Measurements from ENCODE around the gene TEX2.

TEX2 gene

DNA sequence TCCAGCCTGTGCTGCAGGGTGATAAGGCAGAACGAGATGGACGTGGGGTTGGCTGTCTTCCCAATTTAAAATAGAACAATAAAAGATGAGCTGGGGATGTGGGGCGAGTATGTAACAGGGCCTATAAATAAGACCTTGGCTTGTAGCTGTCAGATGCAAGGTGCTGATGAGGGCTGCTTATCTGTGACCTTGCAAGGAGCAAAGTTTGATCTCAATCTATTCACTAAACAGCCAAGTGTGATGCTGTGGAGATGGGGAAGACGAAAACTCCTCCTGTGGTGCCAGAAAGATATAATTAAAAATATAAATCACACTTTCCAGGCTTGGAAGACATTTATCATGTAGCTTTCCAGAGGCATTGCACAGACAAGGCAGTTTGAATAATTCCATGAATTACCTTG lies 26.7 kb upstream of the TEX2 start:
- Histone ChIP-seq H3K27ac (ENCODE audit: low read depth, low read length, severe bottlenecking) (no peak overlapping the region), H3K4me3 (ENCODE audit: extremely low read depth, insufficient read depth, low read length, poor library complexity, severe bottlenecking) (no peak overlapping the region), H3K36me3 (ENCODE audit: control insufficient read depth, insufficient read depth, low read length) (no peaks in the 10 kb centered on the region), H3K9me3 (ENCODE audit: control insufficient read depth, low read length) (peaks cover 8% of the 10 kb centered on the region), H3K4me1 (ENCODE audit: control insufficient read depth, insufficient read depth, low read length, poor library complexity, severe bottlenecking) (no peaks in the 10 kb centered on the region)
- 100% methylated on average over 1 to 2 of the region's 4 CpGs for WGBS, 2 experiments (ENCODE audit: insufficient coverage in 2 of 2)

DNA sequence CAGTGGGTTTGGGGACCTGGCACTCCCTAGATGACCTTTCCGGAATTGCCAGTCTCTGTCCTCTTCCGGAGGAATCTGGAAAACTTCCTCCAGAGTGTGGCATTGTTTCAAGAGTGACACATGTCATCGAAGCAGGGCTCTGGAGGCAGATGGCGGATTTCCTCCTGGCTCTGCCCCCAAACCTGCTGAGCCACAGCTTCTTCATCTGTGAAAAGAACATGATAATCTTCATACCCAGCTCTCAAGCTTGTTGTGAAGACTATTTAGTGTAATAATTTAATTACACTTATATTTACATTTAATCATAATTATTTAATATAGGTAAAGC lies 19.7 kb upstream of the TEX2 start:
- 65 to 84% methylated on average over 2 to 4 of the region's 4 CpGs for WGBS, 2 experiments (ENCODE audit: insufficient coverage in 2 of 2)

DNA sequence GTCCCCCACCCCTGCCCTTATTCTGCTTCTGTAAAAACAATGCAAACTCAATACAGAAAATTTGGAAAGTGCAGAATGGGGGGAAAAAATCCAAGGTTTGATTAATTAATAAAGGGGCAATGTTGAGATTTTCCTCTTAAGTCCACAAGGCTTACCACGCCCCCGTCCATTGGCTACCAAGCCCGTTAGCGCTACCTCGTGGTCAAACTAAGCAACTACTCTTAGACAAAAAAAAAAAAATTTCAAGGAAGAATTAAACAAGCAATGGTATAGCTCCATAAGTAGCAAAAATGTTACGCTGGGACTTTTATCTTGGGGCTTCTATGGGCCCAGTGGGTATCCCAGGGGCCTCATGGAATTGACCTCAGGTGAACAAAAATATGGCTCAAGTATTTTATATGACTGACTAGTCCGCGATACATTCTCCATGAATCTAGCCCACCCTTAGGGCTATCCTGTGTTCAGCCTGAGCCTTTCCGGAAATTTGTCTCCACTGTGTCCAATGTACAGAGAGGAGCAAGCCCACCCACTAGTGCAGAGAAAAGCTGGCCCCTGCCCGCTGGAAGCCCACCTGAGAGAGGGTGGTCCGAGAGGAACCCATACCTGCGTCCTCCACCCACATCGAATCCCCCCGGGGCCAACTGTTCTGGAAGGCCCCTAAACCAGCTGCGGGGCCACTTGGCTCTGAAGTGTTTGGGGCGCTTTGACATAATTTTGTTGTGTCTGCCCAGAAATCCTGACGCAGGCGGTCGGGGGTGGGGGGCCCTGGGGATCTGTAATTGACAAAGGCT lies 19.1 kb upstream of the TEX2 start:
- 79 to 85% methylated on average over 12 of the region's 19 CpGs for WGBS, 2 experiments (ENCODE audit: insufficient coverage in 2 of 2)
- no peaks in the 10 kb centered on the region for H3K4me1 ChIP-seq (ENCODE audit: control insufficient read depth, insufficient read depth, low read length, poor library complexity, severe bottlenecking)
- H3K9me3 ChIP-seq (ENCODE audit: control insufficient read depth, low read length) = no peaks in the 10 kb centered on the region
- H3K36me3 ChIP-seq (ENCODE audit: control insufficient read depth, insufficient read depth, low read length) = no peaks in the 10 kb centered on the region
- no peak overlapping the region for H3K4me3 ChIP-seq (ENCODE audit: extremely low read depth, insufficient read depth, low read length, poor library complexity, severe bottlenecking)
- no peak overlapping the region for H3K27ac ChIP-seq (ENCODE audit: low read depth, low read length, severe bottlenecking)

More for the DNA sequence above, 19.7 kb upstream of the TEX2 start:
- no peak overlapping the region for H3K27ac ChIP-seq (ENCODE audit: low read depth, low read length, severe bottlenecking)
- H3K36me3 ChIP-seq (ENCODE audit: control insufficient read depth, insufficient read depth, low read length) = no peaks in the 10 kb centered on the region
- no peak overlapping the region for H3K4me3 ChIP-seq (ENCODE audit: extremely low read depth, insufficient read depth, low read length, poor library complexity, severe bottlenecking)
- no peaks in the 10 kb centered on the region for H3K9me3 ChIP-seq (ENCODE audit: control insufficient read depth, low read length)
- H3K4me1 ChIP-seq (ENCODE audit: control insufficient read depth, insufficient read depth, low read length, poor library complexity, severe bottlenecking) = no peaks in the 10 kb centered on the region

DNA sequence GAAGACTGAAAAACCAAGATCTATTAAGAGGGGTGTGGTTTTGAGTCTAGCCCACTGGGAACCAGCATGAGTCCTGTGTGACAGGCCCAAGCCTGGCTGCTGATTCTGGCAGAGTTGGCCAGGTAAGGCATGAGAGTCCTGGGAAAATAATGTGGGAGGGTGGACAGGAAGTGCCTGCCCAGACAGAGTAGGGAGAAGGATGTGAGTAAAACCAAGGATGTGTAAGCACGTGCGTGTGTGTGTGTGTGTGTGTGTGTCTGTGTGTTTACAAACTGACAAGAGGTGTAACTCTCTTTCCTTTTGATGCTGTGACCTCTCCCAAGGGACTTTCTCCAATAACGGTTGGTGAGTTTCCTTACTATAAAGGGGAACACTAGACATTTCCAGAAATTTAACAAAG lies 15.6 kb upstream of the TEX2 start:
- WGBS, 2 experiments (ENCODE audit: insufficient coverage in 2 of 2) = 50% methylated on average over 2 of the region's 3 CpGs; no CpG with 5 or more reads in 1 of the 2 experiments
- no peak overlapping the region for H3K27ac ChIP-seq (ENCODE audit: low read depth, low read length, severe bottlenecking)
- no peaks in the 10 kb centered on the region for H3K36me3 ChIP-seq (ENCODE audit: control insufficient read depth, insufficient read depth, low read length)

DNA sequence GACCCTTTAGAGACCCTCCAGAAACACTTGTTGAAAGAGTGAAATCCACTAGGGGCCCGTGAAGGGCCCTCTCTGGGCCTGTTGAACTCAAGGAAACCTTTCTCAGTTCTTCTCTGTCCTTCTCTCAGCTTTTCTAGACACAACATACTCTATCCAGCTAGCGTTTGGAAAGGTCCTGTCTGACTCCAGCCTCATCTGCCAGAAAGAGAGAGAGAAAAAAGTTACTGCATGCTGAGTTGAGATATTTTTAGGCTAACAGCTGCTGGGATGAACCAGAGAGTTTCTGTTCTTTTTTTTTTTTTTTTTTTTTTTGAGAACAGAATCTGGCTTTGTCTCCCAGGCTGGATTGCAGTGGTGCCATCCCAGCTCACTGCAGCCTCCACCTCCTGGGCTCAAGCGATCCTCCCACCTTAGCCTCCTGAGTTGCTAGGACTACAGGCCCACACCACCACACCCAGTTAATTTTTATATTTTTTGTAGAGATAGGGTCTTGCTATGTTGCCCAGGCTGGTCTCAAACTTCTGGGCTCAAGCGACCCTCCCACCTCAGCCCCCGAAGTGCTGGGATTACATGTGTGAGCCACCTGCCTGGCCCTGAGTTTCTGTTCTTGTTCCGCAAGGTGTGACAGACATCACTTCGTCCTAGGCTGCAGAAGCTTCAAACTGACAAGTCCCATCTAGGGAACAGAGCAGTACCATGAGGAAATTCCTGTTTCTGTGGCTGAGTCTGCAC lies 14.9 kb upstream of the TEX2 start:
- Histone ChIP-seq H3K27ac (ENCODE audit: low read depth, low read length, severe bottlenecking) (no peak overlapping the region), H3K9me3 (ENCODE audit: control insufficient read depth, low read length) (no peaks in the 10 kb centered on the region), H3K4me1 (ENCODE audit: control insufficient read depth, insufficient read depth, low read length, poor library complexity, severe bottlenecking) (no peaks in the 10 kb centered on the region), H3K4me3 (ENCODE audit: extremely low read depth, insufficient read depth, low read length, poor library complexity, severe bottlenecking) (no peak overlapping the region), H3K36me3 (ENCODE audit: control insufficient read depth, insufficient read depth, low read length) (no peaks in the 10 kb centered on the region)
- 88 to 91% methylated on average over 5 of the region's 7 CpGs for WGBS, 2 experiments (ENCODE audit: insufficient coverage in 2 of 2)

More for the DNA sequence above, 15.6 kb upstream of the TEX2 start:
- Histone ChIP-seq H3K4me1 (ENCODE audit: control insufficient read depth, insufficient read depth, low read length, poor library complexity, severe bottlenecking) (no peaks in the 10 kb centered on the region), H3K9me3 (ENCODE audit: control insufficient read depth, low read length) (no peaks in the 10 kb centered on the region), H3K4me3 (ENCODE audit: extremely low read depth, insufficient read depth, low read length, poor library complexity, severe bottlenecking) (no peak overlapping the region)

DNA sequence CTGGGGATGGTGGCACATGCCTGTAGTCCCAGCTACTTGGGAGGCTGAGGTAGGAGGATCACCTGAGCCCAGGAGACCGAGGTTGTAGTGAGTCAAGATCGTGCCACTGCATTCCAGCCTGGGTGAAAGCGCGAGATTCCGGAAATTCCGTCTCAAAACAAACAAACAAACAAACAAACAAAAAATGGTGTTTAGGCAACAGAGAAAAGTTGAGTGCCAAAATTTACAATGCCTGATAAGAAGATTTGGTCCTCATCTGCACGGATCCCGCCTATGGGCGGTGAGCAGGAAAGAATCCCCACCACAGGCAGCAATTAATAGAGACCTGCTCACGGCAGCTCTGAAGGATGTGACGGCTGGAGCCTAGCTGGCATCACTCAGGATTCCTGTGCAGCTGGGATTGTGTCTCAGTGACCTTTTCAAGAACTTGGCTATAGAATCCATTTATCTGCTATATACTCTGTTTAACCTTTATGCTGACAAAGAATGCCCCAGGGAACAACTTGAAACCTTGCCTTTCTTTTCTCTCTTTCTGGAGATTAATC lies 14.0 kb upstream of the TEX2 start:
- Histone ChIP-seq H3K9me3 (ENCODE audit: control insufficient read depth, low read length) (peaks cover 4% of the 10 kb centered on the region), H3K4me1 (ENCODE audit: control insufficient read depth, insufficient read depth, low read length, poor library complexity, severe bottlenecking) (no peaks in the 10 kb centered on the region), H3K27ac (ENCODE audit: low read depth, low read length, severe bottlenecking) (no peak overlapping the region), H3K36me3 (ENCODE audit: control insufficient read depth, insufficient read depth, low read length) (no peaks in the 10 kb centered on the region), H3K4me3 (ENCODE audit: extremely low read depth, insufficient read depth, low read length, poor library complexity, severe bottlenecking) (no peak overlapping the region)
- WGBS, 2 experiments (ENCODE audit: insufficient coverage in 2 of 2) = 86 to 92% methylated on average over 5 to 6 of the region's 11 CpGs

DNA sequence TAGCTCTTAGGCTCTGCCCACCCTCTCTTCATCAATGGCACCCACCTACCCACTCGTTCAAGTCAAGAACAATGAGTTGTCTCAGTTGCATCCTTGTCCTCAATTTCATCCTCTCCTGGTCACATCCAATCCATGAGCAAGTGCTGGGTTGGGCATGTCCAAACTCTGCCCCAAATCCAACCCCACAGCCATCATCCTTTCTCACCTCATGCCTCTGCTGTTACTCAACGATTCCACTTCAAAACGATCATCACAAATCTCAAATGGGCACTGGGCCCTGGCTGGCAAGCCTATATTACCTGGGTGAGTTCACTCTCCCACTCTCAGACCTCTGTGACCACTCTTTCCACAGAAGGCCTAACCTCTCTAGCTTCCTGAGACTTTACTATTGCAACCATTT lies 12.0 kb upstream of the TEX2 start:
- no peak overlapping the region for H3K27ac ChIP-seq (ENCODE audit: low read depth, low read length, severe bottlenecking)
- H3K4me3 ChIP-seq (ENCODE audit: extremely low read depth, insufficient read depth, low read length, poor library complexity, severe bottlenecking) = no peak overlapping the region
- WGBS, 2 experiments (ENCODE audit: insufficient coverage in 2 of 2) = 85% methylated on average over 3 of the region's 3 CpGs
- H3K36me3 ChIP-seq (ENCODE audit: control insufficient read depth, insufficient read depth, low read length) = no peaks in the 10 kb centered on the region
- H3K9me3 ChIP-seq (ENCODE audit: control insufficient read depth, low read length) = peaks cover 4% of the 10 kb centered on the region
- no peaks in the 10 kb centered on the region for H3K4me1 ChIP-seq (ENCODE audit: control insufficient read depth, insufficient read depth, low read length, poor library complexity, severe bottlenecking)

DNA sequence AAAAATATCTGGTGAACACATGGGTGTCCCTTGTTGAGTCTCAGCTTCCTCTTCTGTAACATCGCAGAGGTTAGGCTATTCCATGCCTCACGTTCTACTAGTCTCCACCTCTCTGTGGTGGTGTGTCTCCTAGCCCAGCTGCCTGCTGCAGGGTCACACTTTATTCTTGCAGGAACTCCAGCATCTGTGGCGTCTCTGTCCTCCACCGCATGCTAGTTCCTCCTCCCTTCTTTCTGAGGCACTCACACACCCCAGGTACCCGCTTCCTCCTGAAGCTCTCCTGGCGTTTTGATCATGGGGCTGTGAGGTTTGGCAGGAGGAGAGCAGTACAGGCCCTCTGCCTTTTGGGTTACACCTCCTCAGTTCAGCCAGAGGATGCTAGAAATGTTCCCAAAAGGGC lies 9.9 kb upstream of the TEX2 start:
- H3K9me3 ChIP-seq (ENCODE audit: control insufficient read depth, low read length) = peaks cover 4% of the 10 kb centered on the region
- WGBS, 2 experiments (ENCODE audit: insufficient coverage in 2 of 2) = 89 to 98% methylated on average over 3 to 4 of the region's 6 CpGs
- no peak overlapping the region for H3K27ac ChIP-seq (ENCODE audit: low read depth, low read length, severe bottlenecking)

DNA sequence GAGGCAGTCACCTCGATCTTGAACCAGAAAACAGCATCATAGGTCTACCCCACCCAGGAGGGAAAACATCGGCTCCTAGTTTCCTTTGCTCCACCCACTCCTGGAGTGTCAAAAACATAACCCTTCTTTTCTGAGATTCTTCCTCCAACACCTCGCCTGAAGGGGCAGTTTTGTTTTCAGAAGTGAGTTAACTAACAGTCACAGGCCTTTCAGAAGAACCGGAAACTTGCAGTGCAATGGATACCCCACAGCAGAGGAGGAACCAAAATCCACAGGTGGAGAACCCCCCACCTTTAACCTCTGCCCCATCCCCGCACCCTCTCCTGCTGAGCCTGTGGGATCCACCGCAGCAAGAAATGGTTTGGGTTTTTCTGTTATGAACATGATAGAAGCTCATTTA lies 7.8 kb upstream of the TEX2 start:
- Histone ChIP-seq H3K4me3 (ENCODE audit: extremely low read depth, insufficient read depth, low read length, poor library complexity, severe bottlenecking) (no peak overlapping the region), H3K9me3 (ENCODE audit: control insufficient read depth, low read length) (peaks cover 4% of the 10 kb centered on the region), H3K36me3 (ENCODE audit: control insufficient read depth, insufficient read depth, low read length) (no peaks in the 10 kb centered on the region), H3K27ac (ENCODE audit: low read depth, low read length, severe bottlenecking) (no peak overlapping the region), H3K4me1 (ENCODE audit: control insufficient read depth, insufficient read depth, low read length, poor library complexity, severe bottlenecking) (no peaks in the 10 kb centered on the region)
- WGBS, 2 experiments (ENCODE audit: insufficient coverage in 2 of 2) = 71 to 81% methylated on average over 1 to 3 of the region's 6 CpGs

More for the DNA sequence above, 9.9 kb upstream of the TEX2 start:
- Histone ChIP-seq H3K4me1 (ENCODE audit: control insufficient read depth, insufficient read depth, low read length, poor library complexity, severe bottlenecking) (no peaks in the 10 kb centered on the region), H3K36me3 (ENCODE audit: control insufficient read depth, insufficient read depth, low read length) (no peaks in the 10 kb centered on the region), H3K4me3 (ENCODE audit: extremely low read depth, insufficient read depth, low read length, poor library complexity, severe bottlenecking) (no peak overlapping the region)

DNA sequence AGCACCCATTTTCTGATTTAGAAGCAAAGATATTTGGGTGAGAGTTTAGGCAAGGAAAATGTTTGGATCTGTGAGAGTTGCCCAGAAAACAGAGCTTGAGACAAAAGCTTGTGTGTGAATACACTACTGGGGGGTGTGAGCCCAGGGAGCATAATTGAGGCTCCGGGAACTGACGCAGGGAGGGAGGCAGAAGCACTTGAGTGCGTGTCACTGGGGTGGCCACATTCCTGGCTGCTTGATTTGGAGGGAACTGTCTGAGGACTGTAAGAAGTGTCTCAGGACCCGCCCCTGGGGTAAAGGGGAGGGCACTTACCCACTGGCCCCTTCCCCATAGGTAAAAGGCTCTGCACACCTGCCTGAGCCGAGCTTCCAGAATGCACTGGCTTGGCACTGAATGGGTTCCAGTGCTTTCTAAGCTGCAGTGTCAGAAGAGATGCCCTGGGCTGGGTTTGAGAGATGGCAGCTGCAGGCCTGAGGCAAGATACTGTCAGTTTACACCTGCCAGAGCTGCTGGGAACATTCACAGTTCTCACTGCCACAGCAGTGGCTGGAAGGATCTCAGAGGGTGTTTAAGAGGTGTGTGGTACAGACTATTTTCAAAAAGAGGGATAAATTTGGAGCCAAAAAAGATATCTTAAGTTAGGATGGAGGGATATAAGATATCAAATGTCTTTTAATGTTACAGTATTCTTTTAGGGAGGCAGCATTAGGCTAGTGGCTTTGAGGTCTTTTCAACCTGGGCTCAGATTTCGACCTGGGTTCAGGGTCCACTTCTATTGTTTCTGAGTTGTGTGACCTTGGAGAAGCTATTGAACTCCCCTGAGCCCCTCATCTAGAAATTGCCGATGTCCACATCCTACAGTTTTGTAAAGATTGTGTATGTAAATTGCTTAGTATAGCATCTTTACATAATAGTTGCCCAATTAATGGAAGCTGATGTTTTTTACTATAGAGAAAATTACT lies 6.9 kb upstream of the TEX2 start:
- H3K36me3 ChIP-seq (ENCODE audit: control insufficient read depth, insufficient read depth, low read length) = no peaks in the 10 kb centered on the region
- 73 to 79% methylated on average over 5 of the region's 7 CpGs for WGBS, 2 experiments (ENCODE audit: insufficient coverage in 2 of 2)

More for the DNA sequence above, 6.9 kb upstream of the TEX2 start:
- Histone ChIP-seq H3K9me3 (ENCODE audit: control insufficient read depth, low read length) (peaks cover 4% of the 10 kb centered on the region), H3K27ac (ENCODE audit: low read depth, low read length, severe bottlenecking) (no peak overlapping the region), H3K4me3 (ENCODE audit: extremely low read depth, insufficient read depth, low read length, poor library complexity, severe bottlenecking) (no peak overlapping the region), H3K4me1 (ENCODE audit: control insufficient read depth, insufficient read depth, low read length, poor library complexity, severe bottlenecking) (no peaks in the 10 kb centered on the region)

Data from mesodermal cell (in vitro differentiated cells).